Measurements from ENCODE around the gene HCK. TPM values are rescaled to one million over a fixed set of nuclear protein-coding genes. Genes with fewer than 3 reads are reported as not detected.
A peak's percentile ranks its signal among the peaks of the same experiment; 100 is the strongest.

The HCK gene
- total RNA-seq, 1 experiment from 2014 or later: 1.3 TPM

GRCh38 chr20:32110173-32110704, 58.2 kb downstream of the HCK start (continued):
- TF ChIP-seq ZNF423 (CRISPR knock-in tag; IDR thresholded peaks at IDR 0.05) (no peak), MYBL2 (CRISPR knock-in tag; IDR thresholded peaks at IDR 0.05) (no peak), CREM (CRISPR knock-in tag; IDR thresholded peaks at IDR 0.05) (no peak), CDX4 (CRISPR knock-in tag; IDR thresholded peaks at IDR 0.05; ENCODE audit: borderline replicate concordance) (no peak), ARID4B (CRISPR knock-in tag; IDR thresholded peaks at IDR 0.05; ENCODE audit: borderline replicate concordance) (no peak), ATF1 (CRISPR knock-in tag; IDR thresholded peaks at IDR 0.05) (no peak), NFE2L1 (CRISPR knock-in tag; IDR thresholded peaks at IDR 0.05) (no peak), ZNF532 (CRISPR knock-in tag; IDR thresholded peaks at IDR 0.05; ENCODE audit: borderline replicate concordance) (no peak)

- Mint-ChIP-seq H3K4me1 (peaks cover 10% of the 10 kb centered on the region), H3K9me3 (no peaks in the 10 kb centered on the region), H3K27me3 (ENCODE audit: low read depth) (no peaks in the 10 kb centered on the region; the same call in 1 of the 2 replicates), H3K4me3 (peak overlapping the region; percentile 96), H3K27ac (peak overlapping the region; percentile 100; the same call in 1 of the 2 replicates), H3K36me3 (peaks cover 5% of the 10 kb centered on the region)
- DNase-seq (ENCODE audit: low spot score): no peak
- POLR2A ChIA-PET: no interaction called here
- CTCF ChIA-PET: interaction anchor here (1.1 kb wide), 1 partner anchor 21 kb away, joined by 4 read pairs; no protein-coding TSS in a partner anchor
- ATAC-seq: no peak
- TF ChIP-seq USF2 (CRISPR knock-in tag; IDR thresholded peaks at IDR 0.05): no peak
- no peak for TF ChIP-seq E2F1 (CRISPR knock-in tag; IDR thresholded peaks at IDR 0.05)
- TF ChIP-seq, protein P1, sequence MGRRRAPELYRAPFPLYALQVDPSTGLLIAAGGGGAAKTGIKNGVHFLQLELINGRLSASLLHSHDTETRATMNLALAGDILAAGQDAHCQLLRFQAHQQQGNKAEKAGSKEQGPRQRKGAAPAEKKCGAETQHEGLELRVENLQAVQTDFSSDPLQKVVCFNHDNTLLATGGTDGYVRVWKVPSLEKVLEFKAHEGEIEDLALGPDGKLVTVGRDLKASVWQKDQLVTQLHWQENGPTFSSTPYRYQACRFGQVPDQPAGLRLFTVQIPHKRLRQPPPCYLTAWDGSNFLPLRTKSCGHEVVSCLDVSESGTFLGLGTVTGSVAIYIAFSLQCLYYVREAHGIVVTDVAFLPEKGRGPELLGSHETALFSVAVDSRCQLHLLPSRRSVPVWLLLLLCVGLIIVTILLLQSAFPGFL (CRISPR knock-in tag; IDR thresholded peaks at IDR 0.05; ENCODE audit: borderline replicate concordance): no peak
- TF ChIP-seq ZNF317 (CRISPR knock-in tag; IDR thresholded peaks at IDR 0.05; ENCODE audit: borderline replicate concordance, low read depth): no peak
- no peak for TF ChIP-seq FOXK1 (CRISPR knock-in tag; IDR thresholded peaks at IDR 0.05)
- TF ChIP-seq ATF6 (CRISPR knock-in tag; IDR thresholded peaks at IDR 0.05): no peak
- TF ChIP-seq STAT6 (CRISPR knock-in tag; conservative IDR thresholded peaks at IDR 0.05; ENCODE audit: low read depth): no peak
Measured at GRCh38 chr20:32110727-32111126, 58.7 kb downstream of the HCK start.

Data from WTC11 (cell line).